Measurements from ENCODE around the gene ARMC10. TPM values are rescaled to one million over a fixed set of nuclear protein-coding genes. Genes with fewer than 3 reads are reported as not detected.
"Not testable (repeated sequence)": the region's sequence is repeated elsewhere in the genome, so short reads cannot be mapped to it uniquely, and the experiment has no call there.

The ARMC10 gene
- 30.0 and 36.5 TPM in 2 replicates for total RNA-seq (ENCODE audit: low replicate concordance)
- long read RNA-seq, partial matches to known transcripts, result 1 of 3 reads
- long read RNA-seq, other reads (novel, unspliced or antisense), result 0 of 3 reads

- peak within 1 kb of the TSS; percentile 97 for H3K4me3 Mint-ChIP-seq
- peaks cover 19% of the 10 kb centered on the region for H3K4me1 Mint-ChIP-seq (ENCODE audit: unreplicated experiment)
- no peaks in the 10 kb centered on the region for H3K27me3 Mint-ChIP-seq
- no peaks in the 10 kb centered on the region for H3K9me3 Mint-ChIP-seq
- H3K36me3 Mint-ChIP-seq, result no peaks in the 10 kb centered on the region
- DNase-seq (ENCODE audit: extremely low spot score, unreplicated experiment), result peak; percentile 94
- H3K27ac Mint-ChIP-seq, result peak within 1 kb of the TSS; percentile 96
- TF ChIP-seq CTCF (conservative IDR thresholded peaks at IDR 0.05), result peak; percentile 44
These were observed at the start of gene ARMC10, which contains the start of gene FBXL13 for GRCh38 chr7:103074519-103075336. Gene ARMC10, plus strand, starts transcription at chr7:103075140. Its CDS starts 133 bp downstream, at chr7:103075273. Gene FBXL13, minus strand, starts transcription at chr7:103074796.

- H3K4me3 Mint-ChIP-seq, result no peak overlapping the region
- H3K27ac Mint-ChIP-seq, result no peak overlapping the region
- no peaks in the 10 kb centered on the region for H3K9me3 Mint-ChIP-seq
- peaks cover 9% of the 10 kb centered on the region for H3K36me3 Mint-ChIP-seq
- no peaks in the 10 kb centered on the region for H3K4me1 Mint-ChIP-seq (ENCODE audit: unreplicated experiment)
- no peak for TF ChIP-seq CTCF (conservative IDR thresholded peaks at IDR 0.05)
- DNase-seq (ENCODE audit: extremely low spot score, unreplicated experiment), result no peak
- no peaks in the 10 kb centered on the region for H3K27me3 Mint-ChIP-seq
These were observed 49.6 kb upstream of the ARMC10 start for GRCh38 chr7:103025341-103025740.

- Mint-ChIP-seq H3K36me3 (no peaks in the 10 kb centered on the region), H3K27me3 (no peaks in the 10 kb centered on the region), H3K27ac (no peak overlapping the region), H3K9me3 (no peaks in the 10 kb centered on the region), H3K4me1 (ENCODE audit: unreplicated experiment) (no peaks in the 10 kb centered on the region), H3K4me3 (no peak overlapping the region)
- no peak for TF ChIP-seq CTCF (conservative IDR thresholded peaks at IDR 0.05)
- no peak for DNase-seq (ENCODE audit: extremely low spot score, unreplicated experiment)
These were observed 43.9 kb upstream of the ARMC10 start for GRCh38 chr7:103031024-103031423.

- DNase-seq (ENCODE audit: extremely low spot score, unreplicated experiment), result no peak
- no peaks in the 10 kb centered on the region for H3K9me3 Mint-ChIP-seq
- H3K4me3 Mint-ChIP-seq, result no peak overlapping the region
- no peaks in the 10 kb centered on the region for H3K4me1 Mint-ChIP-seq (ENCODE audit: unreplicated experiment)
- H3K27me3 Mint-ChIP-seq, result no peaks in the 10 kb centered on the region
- TF ChIP-seq CTCF (conservative IDR thresholded peaks at IDR 0.05), result no peak
- no peak overlapping the region for H3K27ac Mint-ChIP-seq
- no peaks in the 10 kb centered on the region for H3K36me3 Mint-ChIP-seq
These were observed 43.2 kb upstream of the ARMC10 start for GRCh38 chr7:103031781-103032180.

GRCh38 chr7:103034318-103034717, 40.6 kb upstream of the ARMC10 start:
- not testable (repeated sequence) for DNase-seq (ENCODE audit: extremely low spot score, unreplicated experiment); H3K4me3 Mint-ChIP-seq; H3K9me3 Mint-ChIP-seq; H3K27me3 Mint-ChIP-seq; H3K36me3 Mint-ChIP-seq; H3K27ac Mint-ChIP-seq; H3K4me1 Mint-ChIP-seq (ENCODE audit: unreplicated experiment)

- DNase-seq (ENCODE audit: extremely low spot score, unreplicated experiment), result no peak
- Mint-ChIP-seq H3K27me3 (no peaks in the 10 kb centered on the region), H3K4me1 (ENCODE audit: unreplicated experiment) (no peaks in the 10 kb centered on the region), H3K9me3 (no peaks in the 10 kb centered on the region), H3K36me3 (no peaks in the 10 kb centered on the region), H3K4me3 (no peak overlapping the region), H3K27ac (no peak overlapping the region)
- no peak for TF ChIP-seq CTCF (conservative IDR thresholded peaks at IDR 0.05)
These were observed 37.5 kb upstream of the ARMC10 start for GRCh38 chr7:103037476-103037822.

- not testable (repeated sequence) for H3K27ac Mint-ChIP-seq; H3K27me3 Mint-ChIP-seq; H3K4me1 Mint-ChIP-seq (ENCODE audit: unreplicated experiment); H3K9me3 Mint-ChIP-seq; H3K36me3 Mint-ChIP-seq; H3K4me3 Mint-ChIP-seq; DNase-seq (ENCODE audit: extremely low spot score, unreplicated experiment)
These were observed 36.9 kb upstream of the ARMC10 start for GRCh38 chr7:103037823-103038739.

GRCh38 chr7:103041815-103042214, 33.1 kb upstream of the ARMC10 start:
- H3K36me3 Mint-ChIP-seq, result peaks cover 11% of the 10 kb centered on the region

More at GRCh38 chr7:103041815-103042214, 33.1 kb upstream of the ARMC10 start:
- DNase-seq (ENCODE audit: extremely low spot score, unreplicated experiment); H3K4me1 Mint-ChIP-seq (ENCODE audit: unreplicated experiment); H3K27me3 Mint-ChIP-seq; H3K27ac Mint-ChIP-seq; H3K9me3 Mint-ChIP-seq; H3K4me3 Mint-ChIP-seq: not testable (repeated sequence)

All from type B pancreatic cell (in vitro differentiated cells).